ENCODE results near the gene SULT1B1.
"Not testable (repeated sequence)": the region's sequence is repeated elsewhere in the genome, so short reads cannot be mapped to it uniquely, and the experiment has no call there.

Gene SULT1B1

GRCh38 chr4:69760455-69760854 is at the start of gene SULT1B1:
Gene SULT1B1, minus strand, starts transcription at chr4:69760620. Its CDS starts 5,403 bp downstream, at chr4:69755217.
- DNase-seq (ENCODE audit: low read depth in 2 of 3, low spot score in 2 of 3): no peak

GRCh38 chr4:69800599-69800998 is 40.2 kb upstream of the SULT1B1 start:
- DNase-seq (ENCODE audit: low read depth in 2 of 3, low spot score in 2 of 3): no peak

- no peak for DNase-seq (ENCODE audit: low read depth in 2 of 3, low spot score in 2 of 3)
Observed at GRCh38 chr4:69799337-69799736, 38.9 kb upstream of the SULT1B1 start.

GRCh38 chr4:69793732-69794131 is 33.3 kb upstream of the SULT1B1 start:
- DNase-seq (ENCODE audit: low read depth in 2 of 3, low spot score in 2 of 3): no peak

GRCh38 chr4:69787879-69788278 is 27.5 kb upstream of the SULT1B1 start:
- DNase-seq (ENCODE audit: low read depth in 2 of 3, low spot score in 2 of 3): no peak

- DNase-seq (ENCODE audit: low read depth in 2 of 3, low spot score in 2 of 3): no peak
Observed at GRCh38 chr4:69786547-69786946, 26.1 kb upstream of the SULT1B1 start.

- DNase-seq (ENCODE audit: low read depth in 2 of 3, low spot score in 2 of 3): no peak
Observed at GRCh38 chr4:69785211-69785831, 24.9 kb upstream of the SULT1B1 start.

- DNase-seq (ENCODE audit: low read depth in 2 of 3, low spot score in 2 of 3): no peak
Observed at GRCh38 chr4:69782651-69783310, 22.4 kb upstream of the SULT1B1 start.

- DNase-seq (ENCODE audit: low read depth in 2 of 3, low spot score in 2 of 3): no peak
Observed at GRCh38 chr4:69781458-69782418, 21.3 kb upstream of the SULT1B1 start.

- no peak for DNase-seq (ENCODE audit: low read depth in 2 of 3, low spot score in 2 of 3)
Observed at GRCh38 chr4:69780141-69780540, 19.7 kb upstream of the SULT1B1 start.

GRCh38 chr4:69776696-69777095 is 16.3 kb upstream of the SULT1B1 start:
- DNase-seq (ENCODE audit: low read depth in 2 of 3, low spot score in 2 of 3): no peak

GRCh38 chr4:69775321-69775867 is 15.0 kb upstream of the SULT1B1 start:
- DNase-seq (ENCODE audit: low read depth in 2 of 3, low spot score in 2 of 3): no peak

GRCh38 chr4:69773484-69773883 is 13.1 kb upstream of the SULT1B1 start:
- no peak for DNase-seq (ENCODE audit: low read depth in 2 of 3, low spot score in 2 of 3)

- DNase-seq (ENCODE audit: low read depth in 2 of 3, low spot score in 2 of 3): not testable (repeated sequence)
Observed at GRCh38 chr4:69768554-69768953, 8.1 kb upstream of the SULT1B1 start.

- DNase-seq (ENCODE audit: low read depth in 2 of 3, low spot score in 2 of 3): no peak
Observed at GRCh38 chr4:69765751-69766150, 5.3 kb upstream of the SULT1B1 start.

- no peak for DNase-seq (ENCODE audit: low read depth in 2 of 3, low spot score in 2 of 3)
Observed at GRCh38 chr4:69764311-69764710, 3.9 kb upstream of the SULT1B1 start.

GRCh38 chr4:69763233-69763632 is 2.8 kb upstream of the SULT1B1 start:
- no peak for DNase-seq (ENCODE audit: low read depth in 2 of 3, low spot score in 2 of 3)

- DNase-seq (ENCODE audit: low read depth in 2 of 3, low spot score in 2 of 3): no peak
Observed at GRCh38 chr4:69759189-69759604, 1.2 kb downstream of the SULT1B1 start.

- DNase-seq (ENCODE audit: low read depth in 2 of 3, low spot score in 2 of 3): no peak
Observed at GRCh38 chr4:69757464-69757863, 3.0 kb downstream of the SULT1B1 start.

GRCh38 chr4:69754926-69755580 is 5.4 kb downstream of the SULT1B1 start:
- no peak for DNase-seq (ENCODE audit: low read depth in 2 of 3, low spot score in 2 of 3)

GRCh38 chr4:69753686-69754085 is 6.7 kb downstream of the SULT1B1 start:
- DNase-seq (ENCODE audit: low read depth in 2 of 3, low spot score in 2 of 3): no peak
